Esophagus muscularis mucosa (tissue), 4 donors: ENCODE measurements around the gene COPRS. TPM values are rescaled to one million over a fixed set of nuclear protein-coding genes. Genes with fewer than 3 reads are reported as not detected.

Source experiments
- DNase-seq: peaks from one replicate; pipeline ENCODE4 v3.0.0-alpha.2; 2017; ENCODE audit errors: extremely low spot score
- H3K27ac ChIP-seq, 4 donors: fragments of 200-600 bp; sonication (generic); replicated peaks in 1 of 4; 1 replicate in 3 of 4; 2 replicates in 1 of 4; pipeline ENCODE4 v1.5.1; 2016 to 2019; ENCODE audit warnings: mild to moderate bottlenecking in 1 of 4
- H3K27me3 ChIP-seq, 4 donors: fragments of 200-600 bp; sonication (generic); one replicate each; pipeline versions ENCODE4 v1.5.1 to v1.6.0; 2016 to 2019
- H3K36me3 ChIP-seq, 4 donors: fragments of 200-600 bp; sonication (generic); one replicate each; pipeline ENCODE4 v1.5.1; 2016 to 2019
- H3K4me1 ChIP-seq, 4 donors: fragments of 200-600 bp; sonication (generic); one replicate each; pipeline ENCODE4 v1.5.1; 2016 to 2019
- H3K4me3 ChIP-seq, 4 donors: fragments of 200-600 bp; sonication (generic); 1 replicate in 2 of 4; 2 replicates in 2 of 4; pipeline ENCODE4 v1.5.1; 2016 to 2019; ENCODE audit warnings: mild to moderate bottlenecking in 4 of 4, moderate library complexity in 1 of 4
- H3K9me3 ChIP-seq, 4 donors: fragments of 200-600 bp; sonication (generic); 1 replicate in 3 of 4; 2 replicates in 1 of 4; pipeline ENCODE4 v1.5.1; 2016 to 2019
- EP300 ChIP-seq: sonication (generic); formaldehyde crosslinking; IDR thresholded peaks from one replicate; pipeline ENCODE4 v1.6.1; 2017; ENCODE audit warnings: antibody characterized with exemption
- POLR2A ChIP-seq: fragments of 450-650 bp; IDR thresholded peaks from one replicate; pipeline ENCODE4 v1.6.1; 2017; ENCODE audit warnings: antibody characterized with exemption, moderate library complexity, mild to moderate bottlenecking, low read depth
- POLR2AphosphoS5 ChIP-seq, 2 donors: sonication (generic); formaldehyde crosslinking; IDR thresholded peaks; one replicate each; pipeline ENCODE4 v1.6.1; 2017; ENCODE audit warnings: antibody characterized with exemption in 2 of 2
- WGBS: methylation state at CpG from one replicate; pipeline ENCODE4 v1.1.5; 2018; 5-methylcytosine and 5-hydroxymethylcytosine counted together
- intact Hi-C: fragments of 100-400 bp; cut with DNase I; formaldehyde crosslinking; loops from one replicate; pipeline ENCODE4 v1.15.1; 2023
- total RNA-seq, 4 donors: library from RNA; depleted of rRNA; stranded (reverse); fragments of >200 nt; gene quantifications; one replicate each; pipeline versions ENCODE4 v1.1.0 to v1.2.1, GENCODE V29; 2016
- TF ChIP-seq, protein P1 (sequence below), 3 experiments: fragments of 200-600 bp in 2 of 3; fragments of 450-650 bp in 1 of 3; sonication (generic) in 2 of 3; IDR thresholded peaks; one replicate each; pipeline ENCODE4 v1.5.1; 2017 to 2019; ENCODE audit warnings: antibody characterized with exemption in 3 of 3, mild to moderate bottlenecking in 2 of 3, moderate library complexity in 1 of 3

Gene COPRS
- total RNA-seq, 4 donors from 2014 or later = 123 to 141 (median 129) TPM

DNA sequence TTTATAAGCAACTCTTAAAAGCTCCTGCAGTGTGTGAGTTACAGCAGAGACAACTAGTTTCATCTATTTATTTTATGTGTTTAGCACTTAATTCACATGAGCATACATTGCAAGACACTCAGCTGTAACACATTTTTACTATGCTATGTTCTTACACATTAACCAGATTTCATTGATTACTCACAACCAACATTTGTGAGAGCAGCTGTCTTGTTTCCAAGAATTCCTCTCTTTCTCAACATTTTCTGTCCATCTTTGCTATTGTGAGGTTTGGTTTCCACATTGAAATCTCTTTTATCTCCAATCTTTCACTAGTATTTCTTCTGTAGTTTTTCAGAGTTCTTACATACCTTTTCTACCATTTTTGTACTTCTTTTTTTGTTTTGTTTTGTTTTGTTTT, 51.2 kb downstream of the COPRS start:
- TF ChIP-seq POLR2AphosphoS5 (IDR thresholded peaks at IDR 0.05) = no peak
- no peak for TF ChIP-seq EP300
- no peak for TF ChIP-seq POLR2A
- TF ChIP-seq, protein P1, sequence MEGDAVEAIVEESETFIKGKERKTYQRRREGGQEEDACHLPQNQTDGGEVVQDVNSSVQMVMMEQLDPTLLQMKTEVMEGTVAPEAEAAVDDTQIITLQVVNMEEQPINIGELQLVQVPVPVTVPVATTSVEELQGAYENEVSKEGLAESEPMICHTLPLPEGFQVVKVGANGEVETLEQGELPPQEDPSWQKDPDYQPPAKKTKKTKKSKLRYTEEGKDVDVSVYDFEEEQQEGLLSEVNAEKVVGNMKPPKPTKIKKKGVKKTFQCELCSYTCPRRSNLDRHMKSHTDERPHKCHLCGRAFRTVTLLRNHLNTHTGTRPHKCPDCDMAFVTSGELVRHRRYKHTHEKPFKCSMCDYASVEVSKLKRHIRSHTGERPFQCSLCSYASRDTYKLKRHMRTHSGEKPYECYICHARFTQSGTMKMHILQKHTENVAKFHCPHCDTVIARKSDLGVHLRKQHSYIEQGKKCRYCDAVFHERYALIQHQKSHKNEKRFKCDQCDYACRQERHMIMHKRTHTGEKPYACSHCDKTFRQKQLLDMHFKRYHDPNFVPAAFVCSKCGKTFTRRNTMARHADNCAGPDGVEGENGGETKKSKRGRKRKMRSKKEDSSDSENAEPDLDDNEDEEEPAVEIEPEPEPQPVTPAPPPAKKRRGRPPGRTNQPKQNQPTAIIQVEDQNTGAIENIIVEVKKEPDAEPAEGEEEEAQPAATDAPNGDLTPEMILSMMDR (IDR thresholded peaks at IDR 0.05) = no peak
- no peak overlapping the region for H3K4me3 ChIP-seq
- peaks cover 0 to 10% (median 8%) of the 10 kb centered on the region in 4 donors for H3K4me1 ChIP-seq
- H3K36me3 ChIP-seq = no peaks in the 10 kb centered on the region
- DNase-seq = no peak
- intact Hi-C loops = no loop called here
- no peaks in the 10 kb centered on the region for H3K9me3 ChIP-seq
- H3K27me3 ChIP-seq = no peaks in the 10 kb centered on the region
- H3K27ac ChIP-seq = no peak overlapping the region

DNA sequence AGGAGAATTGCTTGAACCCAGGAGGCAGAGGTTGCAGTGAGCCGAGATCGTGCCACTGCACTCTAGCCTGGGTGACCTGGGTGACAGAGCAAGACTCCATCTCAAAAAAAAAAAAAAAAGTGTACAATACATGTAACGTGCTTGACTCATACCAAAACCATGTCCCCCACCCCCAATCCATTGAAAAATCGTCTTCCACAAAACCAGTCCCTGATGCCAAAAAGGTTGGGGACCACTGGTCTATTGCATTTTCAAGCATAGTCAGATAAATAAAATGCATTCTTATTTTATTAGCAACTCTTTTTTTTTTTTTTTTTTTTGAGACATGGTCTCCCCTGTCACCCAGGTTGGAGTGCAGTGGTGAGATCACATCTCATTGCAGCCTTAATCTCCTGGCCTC, 52.1 kb downstream of the COPRS start:
- TF ChIP-seq POLR2AphosphoS5 (IDR thresholded peaks at IDR 0.05) (no peak), EP300 (no peak), POLR2A (no peak)
- TF ChIP-seq, protein P1 (IDR thresholded peaks at IDR 0.05) = no peak
- Histone ChIP-seq H3K4me3 (no peak overlapping the region), H3K36me3 (no peaks in the 10 kb centered on the region), H3K27me3 (no peaks in the 10 kb centered on the region), H3K9me3 (no peaks in the 10 kb centered on the region), H3K4me1 (peaks cover 0 to 10% (median 8%) of the 10 kb centered on the region in 4 donors), H3K27ac (no peak overlapping the region)
- 89% methylated on average over 4 of the region's 4 CpGs for WGBS
- no peak for DNase-seq
- intact Hi-C loops = no loop called here

DNA sequence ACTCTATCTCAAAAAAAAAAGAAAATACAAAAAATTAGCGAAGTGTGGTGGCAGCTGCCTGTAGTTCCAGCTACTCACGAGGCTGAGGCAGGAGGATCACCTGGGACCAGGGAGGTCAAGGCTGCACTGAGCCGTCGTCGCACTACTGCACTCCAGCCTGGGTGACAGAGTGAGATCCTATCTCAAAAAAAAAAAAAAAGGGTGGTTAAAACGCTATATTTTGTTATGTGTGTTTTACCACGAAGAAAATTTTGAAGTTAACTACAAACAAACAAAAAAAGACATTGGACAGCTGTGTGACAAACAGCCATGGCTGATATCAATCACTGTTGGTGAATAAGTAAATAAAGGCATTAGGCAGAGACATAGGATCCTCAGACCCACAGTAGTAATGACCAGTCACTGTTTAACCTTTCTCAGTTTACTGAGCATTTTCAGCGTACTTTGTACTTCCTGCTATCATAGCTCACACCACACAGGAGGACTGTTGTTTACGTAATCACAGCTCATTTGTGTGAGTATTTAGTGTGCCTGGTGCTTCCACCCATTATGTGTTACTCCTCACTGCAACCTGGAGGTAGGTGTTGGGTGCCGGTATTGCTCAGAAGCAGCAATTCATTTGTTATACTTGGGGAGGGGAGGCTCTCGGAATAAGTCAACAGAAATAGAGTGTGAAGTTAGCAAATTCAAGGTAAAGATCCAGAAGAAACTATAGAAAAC, 55.4 kb downstream of the COPRS start:
- H3K4me3 ChIP-seq = no peak overlapping the region
- DNase-seq = no peak
- 76% methylated on average over 11 of the region's 11 CpGs for WGBS
- no peak overlapping the region for H3K27ac ChIP-seq
- H3K9me3 ChIP-seq = no peaks in the 10 kb centered on the region
- intact Hi-C loops = no loop called here
- H3K27me3 ChIP-seq = no peaks in the 10 kb centered on the region
- no peaks in the 10 kb centered on the region for H3K4me1 ChIP-seq
- no peaks in the 10 kb centered on the region for H3K36me3 ChIP-seq
- TF ChIP-seq EP300 = no peak
- TF ChIP-seq, protein P1 (IDR thresholded peaks at IDR 0.05) = no peak
- TF ChIP-seq POLR2A = no peak
- no peak for TF ChIP-seq POLR2AphosphoS5 (IDR thresholded peaks at IDR 0.05)

DNA sequence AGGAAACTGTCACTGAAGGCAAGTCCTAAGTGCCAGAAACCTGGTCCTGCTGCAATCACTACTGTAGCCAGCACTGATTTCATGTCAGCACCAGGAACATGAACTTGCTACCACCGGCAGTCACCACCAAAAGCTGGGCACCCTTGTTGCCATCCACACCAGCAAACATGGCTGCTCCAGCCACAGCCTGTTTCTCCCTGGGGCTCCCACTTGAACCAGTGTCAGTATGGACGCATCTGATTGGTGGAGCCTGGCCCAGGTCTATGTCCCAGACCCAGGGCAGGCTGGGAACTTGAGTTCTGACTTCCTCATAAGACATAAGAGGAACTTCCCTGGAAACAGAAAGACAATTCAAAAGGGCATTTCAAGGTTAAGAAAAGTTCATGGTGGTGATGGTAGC, 56.5 kb downstream of the COPRS start:
- no peak overlapping the region for H3K4me3 ChIP-seq
- H3K36me3 ChIP-seq = no peaks in the 10 kb centered on the region
- no peak overlapping the region for H3K27ac ChIP-seq
- H3K9me3 ChIP-seq = no peaks in the 10 kb centered on the region
- no peak for DNase-seq
- TF ChIP-seq, protein P1 (IDR thresholded peaks at IDR 0.05) = no peak
- TF ChIP-seq POLR2A (no peak), EP300 (no peak), POLR2AphosphoS5 (IDR thresholded peaks at IDR 0.05) (no peak)
- H3K27me3 ChIP-seq = no peaks in the 10 kb centered on the region
- intact Hi-C loops = no loop called here
- 94% methylated on average over 2 of the region's 2 CpGs for WGBS
- H3K4me1 ChIP-seq = no peaks in the 10 kb centered on the region

Other genes with a start within 250 kb of the COPRS start
- gene UTP6, start 42.5 kb upstream of the COPRS start, total RNA-seq = 10 to 100 TPM; 20.2 to 23.7 (median 20.7) TPM
- gene SUZ12, start 77.8 kb upstream of the COPRS start, total RNA-seq = 10 to 100 TPM; 18.6 to 22.3 (median 21.7) TPM
- 10 to 100 TPM in 3 of 4 donors, 1 to 10 TPM in 1; 7.5 to 15.4 (median 11.4) TPM for gene LRRC37B, start 148.1 kb upstream of the COPRS start, total RNA-seq